SH-SY5Y (cell line): Measurements from ENCODE around the gene PACS1.

ENCODE experiments used
- GATA2 ChIP-seq: IDR thresholded peaks from 2 replicates; pipeline ENCODE4 v1.6.1; 2011; ENCODE audit warnings: mild to moderate bottlenecking, low read depth, low read length
- GATA3 ChIP-seq: IDR thresholded peaks from 2 replicates; pipeline ENCODE4 v1.6.1; 2011; ENCODE audit warnings: low read depth, mild to moderate bottlenecking, low read length, moderate library complexity

- no peak for TF ChIP-seq GATA2
- TF ChIP-seq GATA3, result no peak
These were observed 27.7 kb upstream of the PACS1 start for GRCh38 chr11:66042227-66042995.
